Fibroblast of lung (primary cell): ENCODE results near the gene ZNF516. TPM values are rescaled to one million over a fixed set of nuclear protein-coding genes. Genes with fewer than 3 reads are reported as not detected.

ENCODE experiments used
- DNase-seq, 2 donors: peaks; one replicate each; pipeline versions ENCODE4 v3.0.0 to v3.0.0-alpha.2; 2010; ENCODE audit warnings: low read depth in 2 of 2
- H2AFZ ChIP-seq: 2 replicates; pipeline ENCODE4 v1.5.1; 2012; ENCODE audit warnings: low read length, control low read depth, inconsistent platforms
- H3K27ac ChIP-seq: 2 replicates; pipeline ENCODE4 v1.5.1; 2011; ENCODE audit warnings: low read length, control low read depth; ENCODE audit not compliant: insufficient read depth
- H3K27me3 ChIP-seq: 2 replicates; pipeline ENCODE4 v1.5.1; 2011; ENCODE audit warnings: mild to moderate bottlenecking, low read length; ENCODE audit not compliant: control insufficient read depth, insufficient read depth
- H3K36me3 ChIP-seq: 2 replicates; pipeline ENCODE4 v1.5.1; 2011; ENCODE audit warnings: low read length; ENCODE audit not compliant: control insufficient read depth, insufficient read depth
- H3K4me1 ChIP-seq: 2 replicates; pipeline ENCODE4 v1.5.1; 2011; ENCODE audit warnings: low read length; ENCODE audit not compliant: control insufficient read depth, insufficient read depth; ENCODE audit errors: extremely low read depth
- H3K4me2 ChIP-seq: 2 replicates; pipeline ENCODE4 v1.5.1; 2011; ENCODE audit warnings: low read length, control low read depth; ENCODE audit not compliant: insufficient read depth; ENCODE audit errors: extremely low read depth
- H3K4me3 ChIP-seq, 4 experiments: fragments of 200-600 bp in 1 of 4; sonication (generic) in 1 of 4; replicated peaks in 1 of 4; 2 replicates each; pipeline ENCODE4 v1.5.1; 2011 to 2016; ENCODE audit warnings: low read length in 4 of 4, low read depth in 3 of 4, mild to moderate bottlenecking in 3 of 4, control low read depth in 2 of 4, inconsistent platforms in 1 of 4, mixed read lengths in 1 of 4; ENCODE audit not compliant: insufficient read depth in 1 of 4; ENCODE audit errors: control extremely low read depth in 1 of 4
- H3K79me2 ChIP-seq: 2 replicates; pipeline ENCODE4 v1.5.1; 2012; ENCODE audit warnings: mild to moderate bottlenecking, low read length, inconsistent platforms; ENCODE audit not compliant: control insufficient read depth, insufficient read depth
- H3K9ac ChIP-seq: 2 replicates; pipeline ENCODE4 v1.5.1; 2011; ENCODE audit warnings: mild to moderate bottlenecking, low read length, control low read depth; ENCODE audit not compliant: insufficient read depth
- H3K9me3 ChIP-seq: 2 replicates; pipeline ENCODE4 v1.5.1; 2012; ENCODE audit warnings: low read depth, low read length; ENCODE audit not compliant: control insufficient read depth, insufficient read depth
- H4K20me1 ChIP-seq: 2 replicates; pipeline ENCODE4 v1.5.1; 2011; ENCODE audit warnings: low read length; ENCODE audit not compliant: control insufficient read depth, insufficient read depth; ENCODE audit errors: extremely low read depth
- CTCF ChIP-seq, 2 donors: IDR thresholded peaks in 1 of 2; conservative IDR thresholded peaks in 1 of 2; 1 replicate in 1 of 2; 2 replicates in 1 of 2; pipeline ENCODE4 v1.5.1; 2011 to 2012; ENCODE audit warnings: low read length in 2 of 2, control low read depth in 1 of 2, inconsistent platforms in 1 of 2, low read depth in 1 of 2, mild to moderate bottlenecking in 1 of 2
- EZH2 ChIP-seq: IDR thresholded peaks from 2 replicates; pipeline ENCODE4 v1.5.1; 2012; ENCODE audit warnings: low read length, control low read depth, mild to moderate bottlenecking; ENCODE audit errors: missing control alignments
- polyA plus RNA-seq, 2 donors: library from polyadenylated mRNA; depleted of rRNA in 1 of 2; stranded (reverse) in 1 of 2; unstranded in 1 of 2; fragments of >200 nt; gene quantifications; 2 replicates each; pipeline ENCODE4 v1.2.1, GENCODE V29; 2011 to 2012; ENCODE audit warnings: missing spikeins in 1 of 2
- total RNA-seq: library from RNA; depleted of rRNA; stranded (reverse); fragments of >200 nt; gene quantifications from 2 replicates; pipeline ENCODE4 v1.2.1, GENCODE V29; 2014

The ZNF516 gene
- total and polyA plus RNA-seq, 2 donors (not counting 1 experiment from before 2014, with no cell fraction given): 7.9 to 32.7 TPM

GRCh38 chr18:76530391-76530790 is 35.3 kb upstream of the ZNF516 start:
- no peak overlapping the region for H3K27ac ChIP-seq
- H3K4me1 ChIP-seq: peaks cover 4% of the 10 kb centered on the region
- no peak overlapping the region for H3K9ac ChIP-seq
- H3K36me3 ChIP-seq: no peaks in the 10 kb centered on the region
- H2AFZ ChIP-seq: no peak overlapping the region
- H3K79me2 ChIP-seq: no peaks in the 10 kb centered on the region
- H3K4me2 ChIP-seq: no peak overlapping the region
- H3K4me3 ChIP-seq: no peak overlapping the region
- H3K27me3 ChIP-seq: no peaks in the 10 kb centered on the region
- H3K9me3 ChIP-seq: no peaks in the 10 kb centered on the region
- TF ChIP-seq EZH2: no peak
- no peak for TF ChIP-seq CTCF (conservative IDR thresholded peaks at IDR 0.05 in 1 of 2, IDR thresholded peaks at IDR 0.05 in 1 of 2; ENCODE audit: low read depth in 1 of 2, low read length in 2 of 2)
- no peaks in the 10 kb centered on the region for H4K20me1 ChIP-seq
- no peak for DNase-seq

GRCh38 chr18:76529433-76529811 is 34.4 kb upstream of the ZNF516 start:
- no peaks in the 10 kb centered on the region for H4K20me1 ChIP-seq
- H3K4me2 ChIP-seq: peak overlapping the region; percentile 94
- H3K79me2 ChIP-seq: no peaks in the 10 kb centered on the region
- H3K36me3 ChIP-seq: no peaks in the 10 kb centered on the region
- no peaks in the 10 kb centered on the region for H3K9me3 ChIP-seq
- DNase-seq: no peak
- peak overlapping the region; percentile 72 for H3K27ac ChIP-seq
- peaks cover 4% of the 10 kb centered on the region for H3K4me1 ChIP-seq
- no peak overlapping the region for H3K9ac ChIP-seq
- TF ChIP-seq EZH2 (no peak), CTCF (conservative IDR thresholded peaks at IDR 0.05 in 1 of 2, IDR thresholded peaks at IDR 0.05 in 1 of 2; ENCODE audit: low read depth in 1 of 2, low read length in 2 of 2) (no peak)
- no peaks in the 10 kb centered on the region for H3K27me3 ChIP-seq
- H3K4me3 ChIP-seq: peak overlapping the region in 3 of 4 experiments; percentile 44 to 61 (median 49)
- H2AFZ ChIP-seq: peak overlapping the region; percentile 94

- Histone ChIP-seq H3K27me3 (no peaks in the 10 kb centered on the region), H3K4me2 (peak overlapping the region; percentile 94), H4K20me1 (no peaks in the 10 kb centered on the region), H3K4me3 (peak overlapping the region; percentile 44 to 61 (median 52)), H3K27ac (peak overlapping the region; percentile 72), H3K9me3 (no peaks in the 10 kb centered on the region), H3K36me3 (no peaks in the 10 kb centered on the region), H3K4me1 (peaks cover 4% of the 10 kb centered on the region), H2AFZ (peak overlapping the region; percentile 94), H3K9ac (peak overlapping the region; percentile 55), H3K79me2 (no peaks in the 10 kb centered on the region)
- no peak for TF ChIP-seq EZH2
- peak in 1 of 2 donors; percentile 13 for TF ChIP-seq CTCF (conservative IDR thresholded peaks at IDR 0.05 in 1 of 2, IDR thresholded peaks at IDR 0.05 in 1 of 2; ENCODE audit: low read depth in 1 of 2, low read length in 2 of 2)
- DNase-seq: peak; percentile 49 to 86
These were observed 33.7 kb upstream of the ZNF516 start for GRCh38 chr18:76528477-76529432.
